Measurements from ENCODE around the gene HS6ST3. TPM values are rescaled to one million over a fixed set of nuclear protein-coding genes. Genes with fewer than 3 reads are reported as not detected.

HS6ST3 gene
- total RNA-seq, 1 experiment from 2014 or later = not detected

DNA sequence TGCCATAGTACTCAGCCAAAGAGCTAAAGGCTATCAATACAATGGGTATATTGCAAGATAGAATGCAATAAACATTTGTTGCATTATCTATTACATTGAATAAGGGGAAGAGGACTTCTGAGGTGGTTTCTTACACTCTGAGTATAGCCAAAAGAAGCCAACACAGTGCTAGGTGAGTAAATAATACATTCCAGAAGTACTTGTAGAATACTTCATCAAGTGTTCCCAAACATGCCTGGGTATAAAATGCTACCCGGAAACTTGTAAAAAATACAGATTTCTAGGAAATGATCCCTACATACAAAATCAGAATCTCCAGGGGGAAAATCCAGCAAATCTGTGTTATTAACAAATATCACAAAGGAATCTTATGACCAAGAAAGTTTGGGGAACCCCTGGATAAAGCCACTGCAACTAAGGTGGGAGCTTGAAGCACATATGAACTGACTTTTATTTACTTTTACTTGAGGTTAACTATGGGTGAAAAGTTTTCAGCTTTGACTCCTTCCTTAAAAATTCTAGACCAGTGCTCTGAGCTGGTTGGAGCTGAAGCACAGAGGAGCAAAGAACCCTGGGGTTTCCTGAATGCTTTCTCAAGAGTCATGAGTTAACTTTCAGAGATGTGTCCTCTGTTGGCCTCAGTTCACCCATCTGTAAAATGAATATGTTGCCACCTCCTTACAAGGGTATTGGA lies 768.4 kb downstream of the HS6ST3 start:
- H3K27me3 Mint-ChIP-seq (ENCODE audit: insufficient read depth, unreplicated experiment) = peaks cover 12% of the 10 kb centered on the region
- no peak for DNase-seq
- H3K9me3 ChIP-seq = no peaks in the 10 kb centered on the region
- ChIA-PET POLR2A (no interaction called here), CTCF (no interaction called here)
- no peak overlapping the region for H3K4me3 Mint-ChIP-seq (ENCODE audit: unreplicated experiment)
- H3K4me1 ChIP-seq = no peaks in the 10 kb centered on the region
- no peaks in the 10 kb centered on the region for H3K27me3 ChIP-seq (replicated peaks; ENCODE audit: control insufficient read depth, insufficient read depth, low read length)
- TF ChIP-seq, protein P1, sequence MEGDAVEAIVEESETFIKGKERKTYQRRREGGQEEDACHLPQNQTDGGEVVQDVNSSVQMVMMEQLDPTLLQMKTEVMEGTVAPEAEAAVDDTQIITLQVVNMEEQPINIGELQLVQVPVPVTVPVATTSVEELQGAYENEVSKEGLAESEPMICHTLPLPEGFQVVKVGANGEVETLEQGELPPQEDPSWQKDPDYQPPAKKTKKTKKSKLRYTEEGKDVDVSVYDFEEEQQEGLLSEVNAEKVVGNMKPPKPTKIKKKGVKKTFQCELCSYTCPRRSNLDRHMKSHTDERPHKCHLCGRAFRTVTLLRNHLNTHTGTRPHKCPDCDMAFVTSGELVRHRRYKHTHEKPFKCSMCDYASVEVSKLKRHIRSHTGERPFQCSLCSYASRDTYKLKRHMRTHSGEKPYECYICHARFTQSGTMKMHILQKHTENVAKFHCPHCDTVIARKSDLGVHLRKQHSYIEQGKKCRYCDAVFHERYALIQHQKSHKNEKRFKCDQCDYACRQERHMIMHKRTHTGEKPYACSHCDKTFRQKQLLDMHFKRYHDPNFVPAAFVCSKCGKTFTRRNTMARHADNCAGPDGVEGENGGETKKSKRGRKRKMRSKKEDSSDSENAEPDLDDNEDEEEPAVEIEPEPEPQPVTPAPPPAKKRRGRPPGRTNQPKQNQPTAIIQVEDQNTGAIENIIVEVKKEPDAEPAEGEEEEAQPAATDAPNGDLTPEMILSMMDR (IDR thresholded peaks at IDR 0.05; ENCODE audit: insufficient read depth in 1 of 2, low read depth in 1 of 2, low read length in 1 of 2, severe bottlenecking in 1 of 2, unreplicated experiment in 1 of 2) = no peak
- no peaks in the 10 kb centered on the region for H3K36me3 ChIP-seq (ENCODE audit: control insufficient read depth, insufficient read depth, low read length)
- no peaks in the 10 kb centered on the region for H3K4me1 Mint-ChIP-seq (ENCODE audit: low read depth, unreplicated experiment)
- no peak overlapping the region for H3K4me3 ChIP-seq (ENCODE audit: low read depth, low read length)
- intact Hi-C loops (cut with micrococcal nuclease; ENCODE audit: unreplicated experiment) = no loop called here
- H3K27ac Mint-ChIP-seq (ENCODE audit: unreplicated experiment) = no peak overlapping the region
- no peaks in the 10 kb centered on the region for H3K36me3 Mint-ChIP-seq (ENCODE audit: insufficient read depth, unreplicated experiment)
- no TSS peak for BruUV-seq (replicated peaks)
- H3K9me3 Mint-ChIP-seq (ENCODE audit: unreplicated experiment) = no peaks in the 10 kb centered on the region

DNA sequence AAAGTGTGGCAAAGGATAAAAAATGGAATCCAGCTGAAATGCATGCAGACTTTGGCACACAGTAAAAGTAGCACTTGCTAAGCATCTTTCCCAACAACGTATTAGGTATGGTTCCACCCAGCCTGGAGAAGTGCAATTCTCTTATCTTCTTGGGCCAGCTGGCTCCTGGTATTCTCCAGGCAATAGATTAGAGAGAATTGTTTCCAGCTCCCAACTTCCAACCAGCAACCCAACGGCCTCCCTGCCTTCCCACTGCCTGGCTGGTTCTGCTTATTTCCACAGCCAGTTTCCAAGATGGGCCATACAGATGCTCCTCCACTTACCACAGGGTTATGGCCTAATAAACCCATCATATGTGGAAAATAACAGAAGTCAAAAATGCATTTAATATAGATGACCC lies 771.0 kb downstream of the HS6ST3 start:
- POLR2A ChIA-PET = no interaction called here
- intact Hi-C loops (cut with micrococcal nuclease; ENCODE audit: unreplicated experiment) = no loop called here
- no peaks in the 10 kb centered on the region for H3K36me3 Mint-ChIP-seq (ENCODE audit: insufficient read depth, unreplicated experiment)
- TF ChIP-seq, protein P1 (IDR thresholded peaks at IDR 0.05; ENCODE audit: insufficient read depth in 1 of 2, low read depth in 1 of 2, low read length in 1 of 2, severe bottlenecking in 1 of 2, unreplicated experiment in 1 of 2) = no peak
- Histone ChIP-seq H3K4me1 (no peaks in the 10 kb centered on the region), H3K4me3 (ENCODE audit: low read depth, low read length) (no peak overlapping the region), H3K27me3 (replicated peaks; ENCODE audit: control insufficient read depth, insufficient read depth, low read length) (no peaks in the 10 kb centered on the region), H3K36me3 (ENCODE audit: control insufficient read depth, insufficient read depth, low read length) (no peaks in the 10 kb centered on the region), H3K9me3 (no peaks in the 10 kb centered on the region)
- H3K4me1 Mint-ChIP-seq (ENCODE audit: low read depth, unreplicated experiment) = no peaks in the 10 kb centered on the region
- no peaks in the 10 kb centered on the region for H3K9me3 Mint-ChIP-seq (ENCODE audit: unreplicated experiment)
- DNase-seq = no peak
- CTCF ChIA-PET = no interaction called here
- H3K4me3 Mint-ChIP-seq (ENCODE audit: unreplicated experiment) = no peak overlapping the region
- BruUV-seq (replicated peaks) = no TSS peak
- no peak overlapping the region for H3K27ac Mint-ChIP-seq (ENCODE audit: unreplicated experiment)
- H3K27me3 Mint-ChIP-seq (ENCODE audit: insufficient read depth, unreplicated experiment) = peaks cover 10% of the 10 kb centered on the region

DNA sequence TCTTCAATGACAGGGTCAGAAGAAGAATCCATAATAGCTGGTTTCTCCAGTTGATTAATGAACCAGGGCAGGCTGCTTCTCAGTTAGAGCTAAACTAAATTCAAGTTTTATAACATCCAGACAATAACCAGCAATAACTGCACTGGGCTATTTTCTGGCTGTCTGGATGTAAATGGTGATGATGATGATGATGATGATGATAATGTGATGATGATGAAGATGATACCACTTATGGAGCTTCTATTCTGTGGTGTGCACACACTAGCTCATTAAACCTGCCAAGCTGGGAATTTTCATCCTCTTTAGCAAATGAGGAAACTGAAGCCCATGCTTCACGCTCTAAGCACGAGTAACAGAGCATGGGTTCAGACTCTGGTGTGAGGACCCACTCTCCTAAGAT lies 772.2 kb downstream of the HS6ST3 start:
- CTCF ChIA-PET = no interaction called here
- H3K4me1 ChIP-seq = no peaks in the 10 kb centered on the region
- H3K27me3 ChIP-seq (replicated peaks; ENCODE audit: control insufficient read depth, insufficient read depth, low read length) = no peaks in the 10 kb centered on the region
- peaks cover 12% of the 10 kb centered on the region for H3K27me3 Mint-ChIP-seq (ENCODE audit: insufficient read depth, unreplicated experiment)
- no peak overlapping the region for H3K27ac Mint-ChIP-seq (ENCODE audit: unreplicated experiment)
- no peaks in the 10 kb centered on the region for H3K36me3 Mint-ChIP-seq (ENCODE audit: insufficient read depth, unreplicated experiment)
- H3K9me3 ChIP-seq = no peaks in the 10 kb centered on the region
- H3K36me3 ChIP-seq (ENCODE audit: control insufficient read depth, insufficient read depth, low read length) = no peaks in the 10 kb centered on the region
- no TSS peak for BruUV-seq (replicated peaks)
- H3K4me3 Mint-ChIP-seq (ENCODE audit: unreplicated experiment) = no peak overlapping the region
- POLR2A ChIA-PET = no interaction called here
- DNase-seq = no peak
- H3K9me3 Mint-ChIP-seq (ENCODE audit: unreplicated experiment) = no peaks in the 10 kb centered on the region
- no peaks in the 10 kb centered on the region for H3K4me1 Mint-ChIP-seq (ENCODE audit: low read depth, unreplicated experiment)
- TF ChIP-seq, protein P1 (IDR thresholded peaks at IDR 0.05; ENCODE audit: insufficient read depth in 1 of 2, low read depth in 1 of 2, low read length in 1 of 2, severe bottlenecking in 1 of 2, unreplicated experiment in 1 of 2) = no peak
- H3K4me3 ChIP-seq (ENCODE audit: low read depth, low read length) = no peak overlapping the region
- intact Hi-C loops (cut with micrococcal nuclease; ENCODE audit: unreplicated experiment) = no loop called here
